Muscle layer of colon (tissue), 2 donors: Measurements from ENCODE around the gene PAGE5.

ENCODE experiments used
- H3K27ac ChIP-seq: one replicate; pipeline ENCODE4 v1.7.0; 2013; ENCODE audit warnings: low read depth, mild to moderate bottlenecking, low read length, moderate library complexity
- H3K27me3 ChIP-seq, 2 donors: one replicate each; pipeline ENCODE4 v1.7.0; 2013; ENCODE audit warnings: low read length in 2 of 2, mild to moderate bottlenecking in 2 of 2; ENCODE audit not compliant: insufficient read depth in 2 of 2, control insufficient read depth in 1 of 2
- H3K36me3 ChIP-seq: one replicate; pipeline ENCODE4 v1.7.0; 2013; ENCODE audit warnings: mild to moderate bottlenecking, low read length; ENCODE audit not compliant: insufficient read depth
- H3K4me1 ChIP-seq: one replicate; pipeline ENCODE4 v1.7.0; 2013; ENCODE audit warnings: mild to moderate bottlenecking, low read length; ENCODE audit not compliant: insufficient read depth
- H3K4me3 ChIP-seq, 2 donors: one replicate each; pipeline ENCODE4 v1.7.0; 2013; ENCODE audit warnings: low read length in 2 of 2, low read depth in 1 of 2, mild to moderate bottlenecking in 1 of 2, moderate library complexity in 1 of 2
- H3K9ac ChIP-seq: one replicate; pipeline ENCODE4 v1.7.0; 2013; ENCODE audit warnings: low read length
- H3K9me3 ChIP-seq: one replicate; pipeline ENCODE4 v1.7.0; 2013; ENCODE audit warnings: mild to moderate bottlenecking, low read length
- donor health status: abdominal sarcoma.
- donor health status: Adenocarcinoma of cecum.

Gene PAGE5

GRCh38 chrX:55220119-55220794 is at the start of gene PAGE5:
Gene PAGE5 (plus strand): TSS chrX:55220346. CDS start chrX:55221383, 1,037 bp downstream.
- Histone ChIP-seq H3K27ac (no peak within 1 kb of the TSS), H3K4me3 (no peak within 1 kb of the TSS), H3K27me3 (no peaks in the 10 kb centered on the region), H3K36me3 (no peaks in the 10 kb centered on the region), H3K4me1 (no peaks in the 10 kb centered on the region), H3K9me3 (peaks cover 3% of the 10 kb centered on the region), H3K9ac (no peak within 1 kb of the TSS)

DNA sequence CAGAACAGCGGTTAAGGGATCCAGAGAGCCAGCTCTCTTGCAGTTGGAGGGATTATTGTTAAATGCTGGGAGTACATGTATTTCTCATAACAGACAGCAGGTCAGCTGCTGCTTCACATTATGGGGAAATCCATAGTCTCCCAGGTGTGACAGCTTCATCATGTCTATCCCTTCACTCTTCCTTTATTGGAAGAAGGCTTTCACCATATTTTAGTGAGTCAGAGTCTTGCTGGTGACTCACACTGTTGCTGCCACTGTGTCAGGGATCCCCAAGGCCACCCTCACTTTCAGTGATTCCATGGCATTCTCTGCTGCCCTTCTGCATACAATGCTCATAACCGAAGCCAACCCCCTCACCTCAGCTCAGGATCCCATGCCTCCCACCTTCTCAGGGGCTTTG is 32.9 kb upstream of the PAGE5 start:
- H3K27ac ChIP-seq = no peak overlapping the region
- H3K4me1 ChIP-seq = no peaks in the 10 kb centered on the region
- no peaks in the 10 kb centered on the region for H3K9me3 ChIP-seq
- H3K4me3 ChIP-seq = no peak overlapping the region
- no peak overlapping the region for H3K9ac ChIP-seq
- H3K36me3 ChIP-seq = no peaks in the 10 kb centered on the region
- no peaks in the 10 kb centered on the region for H3K27me3 ChIP-seq

DNA sequence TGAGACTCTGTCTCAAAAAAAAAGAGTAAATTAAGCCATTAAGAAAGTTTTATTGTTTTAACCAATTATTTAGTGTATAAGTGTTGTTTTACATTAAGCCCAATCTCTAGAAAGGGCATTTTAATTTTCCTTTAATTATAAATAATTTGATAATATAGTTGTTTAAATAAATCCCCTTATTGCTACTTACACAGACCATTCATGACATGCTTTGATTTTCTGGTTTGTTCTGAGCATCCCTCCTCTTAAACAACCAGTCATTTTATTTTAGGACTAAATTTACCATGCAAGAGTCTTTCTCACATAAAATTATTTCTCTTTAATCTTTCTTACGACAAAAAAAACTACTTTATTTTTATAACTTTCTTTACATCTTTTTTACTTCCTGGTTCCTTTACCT is 23.5 kb upstream of the PAGE5 start:
- no peaks in the 10 kb centered on the region for H3K27me3 ChIP-seq
- H3K4me3 ChIP-seq = no peak overlapping the region
- no peaks in the 10 kb centered on the region for H3K9me3 ChIP-seq
- no peak overlapping the region for H3K9ac ChIP-seq
- H3K27ac ChIP-seq = no peak overlapping the region
- no peaks in the 10 kb centered on the region for H3K36me3 ChIP-seq
- no peaks in the 10 kb centered on the region for H3K4me1 ChIP-seq

GRCh38 chrX:55201930-55202579 is 18.1 kb upstream of the PAGE5 start:
- no peaks in the 10 kb centered on the region for H3K27me3 ChIP-seq
- no peak overlapping the region for H3K27ac ChIP-seq
- H3K4me3 ChIP-seq = no peak overlapping the region
- no peak overlapping the region for H3K9ac ChIP-seq
- H3K9me3 ChIP-seq = no peaks in the 10 kb centered on the region
- no peaks in the 10 kb centered on the region for H3K36me3 ChIP-seq
- H3K4me1 ChIP-seq = no peaks in the 10 kb centered on the region

GRCh38 chrX:55206162-55206941 is 13.8 kb upstream of the PAGE5 start:
- H3K27ac ChIP-seq = no peak overlapping the region
- H3K4me3 ChIP-seq = no peak overlapping the region

GRCh38 chrX:55210931-55211677 is 9.0 kb upstream of the PAGE5 start:
- H3K27ac ChIP-seq = no peak overlapping the region
- H3K9ac ChIP-seq = no peak overlapping the region
- H3K9me3 ChIP-seq = no peaks in the 10 kb centered on the region
- H3K36me3 ChIP-seq = no peaks in the 10 kb centered on the region
- no peak overlapping the region for H3K4me3 ChIP-seq
- H3K27me3 ChIP-seq = peaks cover 0 to 6% of the 10 kb centered on the region in 2 donors
- no peaks in the 10 kb centered on the region for H3K4me1 ChIP-seq

More at GRCh38 chrX:55206162-55206941, 13.8 kb upstream of the PAGE5 start:
- Histone ChIP-seq H3K4me1 (no peaks in the 10 kb centered on the region), H3K36me3 (no peaks in the 10 kb centered on the region), H3K9ac (no peak overlapping the region), H3K9me3 (no peaks in the 10 kb centered on the region), H3K27me3 (peaks cover 0 to 6% of the 10 kb centered on the region in 2 donors)

DNA sequence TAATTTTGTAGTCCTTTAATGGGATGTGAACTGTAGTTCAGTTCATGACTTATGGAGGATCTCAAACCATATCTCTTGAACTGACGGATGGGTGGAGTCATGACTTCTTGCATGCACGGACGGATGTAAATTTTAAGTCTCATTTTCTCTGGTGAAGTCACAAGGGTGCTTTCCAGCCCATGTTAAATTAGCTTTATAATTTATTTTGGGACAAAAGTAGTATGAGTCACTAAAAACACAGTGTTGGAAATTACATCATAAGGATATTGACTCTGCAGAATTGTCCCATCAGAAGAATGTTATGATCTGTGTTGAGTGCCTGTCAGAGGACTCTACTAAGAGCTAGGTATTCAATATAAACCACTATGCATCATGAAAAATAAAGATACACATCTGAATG is 6.8 kb upstream of the PAGE5 start:
- H3K27me3 ChIP-seq = peaks cover 0 to 5% of the 10 kb centered on the region in 2 donors
- H3K4me3 ChIP-seq = no peak overlapping the region

DNA sequence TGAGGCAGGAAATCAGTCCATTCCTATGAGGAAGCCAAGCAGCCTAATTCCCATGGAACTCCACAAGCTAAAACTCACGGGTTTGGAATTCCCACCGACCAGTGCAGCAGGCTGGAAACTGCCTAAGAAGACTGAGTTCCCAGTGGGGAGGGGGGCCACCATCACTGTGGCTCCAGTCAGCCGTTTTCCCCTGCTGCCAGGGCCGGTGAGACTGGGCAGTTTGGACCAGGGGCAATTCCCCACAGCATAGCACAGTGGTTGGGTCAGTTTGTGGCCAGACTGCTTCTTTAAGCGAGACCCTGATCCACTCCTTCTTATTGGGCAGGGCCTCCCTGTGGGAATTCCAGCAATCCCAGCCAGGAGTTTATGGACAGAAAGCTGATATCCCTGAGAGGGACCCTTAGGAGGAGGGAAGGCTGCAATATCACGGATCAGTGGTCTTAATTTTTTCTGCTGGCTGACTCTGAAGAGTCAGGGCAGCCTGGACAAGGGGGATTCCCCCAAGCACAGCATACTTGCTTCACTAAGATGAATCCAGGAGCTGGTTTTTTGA is 20.7 kb downstream of the PAGE5 start:
- Histone ChIP-seq H3K9me3 (no peaks in the 10 kb centered on the region), H3K4me3 (no peak overlapping the region), H3K9ac (no peak overlapping the region), H3K36me3 (no peaks in the 10 kb centered on the region), H3K27me3 (peaks cover 0 to 7% of the 10 kb centered on the region in 2 donors), H3K4me1 (no peaks in the 10 kb centered on the region), H3K27ac (no peak overlapping the region)

More for the DNA sequence above, 6.8 kb upstream of the PAGE5 start:
- Histone ChIP-seq H3K36me3 (no peaks in the 10 kb centered on the region), H3K9ac (no peak overlapping the region), H3K9me3 (peaks cover 3% of the 10 kb centered on the region), H3K4me1 (no peaks in the 10 kb centered on the region), H3K27ac (no peak overlapping the region)

DNA sequence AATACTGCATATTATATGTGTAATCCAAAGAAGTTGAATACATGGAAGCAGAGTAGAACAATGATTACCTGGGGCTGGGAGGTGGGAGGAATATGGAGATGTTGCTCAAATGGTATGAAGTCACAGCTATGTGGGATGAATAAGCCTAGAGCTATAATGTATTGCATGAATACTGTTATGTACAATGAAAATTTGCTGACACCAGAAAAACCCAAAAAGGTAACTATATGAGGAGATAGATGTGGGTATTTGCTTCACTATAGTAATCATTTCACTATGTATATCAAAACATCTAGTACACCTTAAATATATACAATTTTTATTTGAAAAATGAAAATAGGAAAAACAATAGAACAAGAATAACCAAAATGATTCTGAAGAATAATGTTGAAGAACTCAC is 33.4 kb downstream of the PAGE5 start:
- no peaks in the 10 kb centered on the region for H3K36me3 ChIP-seq
- no peaks in the 10 kb centered on the region for H3K4me1 ChIP-seq
- no peaks in the 10 kb centered on the region for H3K9me3 ChIP-seq
- H3K4me3 ChIP-seq = no peak overlapping the region
- H3K27me3 ChIP-seq = peaks cover 0 to 7% of the 10 kb centered on the region in 2 donors
- no peak overlapping the region for H3K27ac ChIP-seq
- H3K9ac ChIP-seq = no peak overlapping the region

- no peaks in the 10 kb centered on the region for H3K4me1 ChIP-seq
These were observed 40.7 kb downstream of the PAGE5 start for GRCh38 chrX:55260806-55261205.

GRCh38 chrX:55264816-55265215 is 44.7 kb downstream of the PAGE5 start, which contains the start of gene PAGE3:
Gene PAGE3 (minus strand): TSS chrX:55264916. CDS start chrX:55263903, 1,013 bp downstream.
- H3K4me3 ChIP-seq = no peak within 1 kb of the TSS
- no peak within 1 kb of the TSS for H3K9ac ChIP-seq
- no peak within 1 kb of the TSS for H3K27ac ChIP-seq
- no peaks in the 10 kb centered on the region for H3K27me3 ChIP-seq
- no peaks in the 10 kb centered on the region for H3K4me1 ChIP-seq
- no peaks in the 10 kb centered on the region for H3K9me3 ChIP-seq
- no peaks in the 10 kb centered on the region for H3K36me3 ChIP-seq

More at GRCh38 chrX:55260806-55261205, 40.7 kb downstream of the PAGE5 start:
- Histone ChIP-seq H3K9ac (no peak overlapping the region), H3K9me3 (no peaks in the 10 kb centered on the region), H3K27ac (no peak overlapping the region), H3K4me3 (no peak overlapping the region), H3K36me3 (no peaks in the 10 kb centered on the region), H3K27me3 (no peaks in the 10 kb centered on the region)
